ENCODE data around the gene SBNO2. TPM values are rescaled to one million over a fixed set of nuclear protein-coding genes. Genes with fewer than 3 reads are reported as not detected.

Gene SBNO2
- total and polyA plus RNA-seq, 2 donors (not counting 3 experiments of a cell fraction or from before 2014, with no cell fraction given): 31.4 to 65.7 TPM

- Histone ChIP-seq H4K20me1 (replicated peaks; ENCODE audit: control insufficient read depth, extremely low read depth, insufficient read depth, low read length) (no peaks in the 10 kb centered on the region), H3K27ac (ENCODE audit: insufficient read depth, low read depth, low read length) (no peak overlapping the region), H3K79me2 (ENCODE audit: control insufficient read depth, insufficient read depth, low read length) (no peaks in the 10 kb centered on the region), H3K9ac (replicated peaks; ENCODE audit: extremely low read depth, insufficient read depth, low read length) (no peak overlapping the region), H3K4me1 (ENCODE audit: control insufficient read depth, extremely low read depth, insufficient read depth, low read length) (peaks cover 13% of the 10 kb centered on the region), H3K9me3 (replicated peaks; ENCODE audit: control insufficient read depth, insufficient read depth, low read length) (no peaks in the 10 kb centered on the region), H3K36me3 (ENCODE audit: control insufficient read depth in 2 of 2, extremely low read depth in 1 of 2, insufficient read depth in 2 of 2, low read length in 2 of 2) (no peaks in the 10 kb centered on the region), H2AFZ (ENCODE audit: low read depth, low read length) (no peak overlapping the region), H3K9me1 (replicated peaks; ENCODE audit: control insufficient read depth, extremely low read depth, insufficient read depth, low read length) (no peaks in the 10 kb centered on the region), H3K4me3 (replicated peaks in 1 of 3; ENCODE audit: insufficient read depth in 1 of 3, low read depth in 1 of 3, low read length in 3 of 3) (no peak overlapping the region), H3K27me3 (ENCODE audit: control insufficient read depth in 2 of 2, insufficient read depth in 2 of 2, low read length in 2 of 2) (no peaks in the 10 kb centered on the region), H3K4me2 (ENCODE audit: insufficient read depth, low read length) (no peak overlapping the region)
- DNase-seq (ENCODE audit: low read depth, low spot score) (no peak), FAIRE-seq (no peak)
- ChIA-PET POLR2A (interaction anchor here (1.1 kb wide), 1 partner anchor 28 kb away, joined by 3 read pairs; no protein-coding TSS in a partner anchor), CTCF (no interaction called here)
- TF ChIP-seq POLR2A (IDR thresholded peaks at IDR 0.05; ENCODE audit: low read depth, low read length) (no peak), MYC (IDR thresholded peaks at IDR 0.05; ENCODE audit: low read depth, low read length) (no peak), POLR2AphosphoS5 (IDR thresholded peaks at IDR 0.05; ENCODE audit: insufficient read depth, low read depth, low read length) (no peak), GATA2 (IDR thresholded peaks at IDR 0.05; ENCODE audit: insufficient read depth, insufficient read length, low read depth, low read length) (no peak), EZH2 (IDR thresholded peaks at IDR 0.05; ENCODE audit: borderline replicate concordance, low read depth, low read length, severe bottlenecking) (no peak), FOS (IDR thresholded peaks at IDR 0.05; ENCODE audit: borderline replicate concordance, insufficient read depth, low read length) (no peak), JUN (IDR thresholded peaks at IDR 0.05; ENCODE audit: borderline replicate concordance, insufficient read depth, insufficient read length, low read depth) (no peak), CTCF (IDR thresholded peaks at IDR 0.05; ENCODE audit: extremely low read depth in 1 of 2, insufficient read depth in 1 of 2, low read depth in 1 of 2, low read length in 2 of 2) (no peak), MAX (IDR thresholded peaks at IDR 0.05; ENCODE audit: insufficient read depth, insufficient read length) (no peak)
- dilution Hi-C loops (cut with MboI; ENCODE audit: extremely low pct_ligation_motif_present, low sequenced_read_pairs): no loop called here
- intact Hi-C loops (cut with micrococcal nuclease): no loop called here
- BruUV-seq (replicated peaks): no TSS peak
These were observed 100.8 kb downstream of the SBNO2 start for GRCh38 chr19:1073063-1073955.

Data from endothelial cell of umbilical vein (primary cell).